Measurements from ENCODE around the gene CHCHD10.

CHCHD10 gene

GRCh38 chr22:23760056-23760455 lies 7.7 kb downstream of the CHCHD10 start:
- no peak for DNase-seq (ENCODE audit: extremely low read depth, low read depth)
- TF ChIP-seq CTCF (IDR thresholded peaks at IDR 0.05; ENCODE audit: low read depth, low read length): no peak

DNA sequence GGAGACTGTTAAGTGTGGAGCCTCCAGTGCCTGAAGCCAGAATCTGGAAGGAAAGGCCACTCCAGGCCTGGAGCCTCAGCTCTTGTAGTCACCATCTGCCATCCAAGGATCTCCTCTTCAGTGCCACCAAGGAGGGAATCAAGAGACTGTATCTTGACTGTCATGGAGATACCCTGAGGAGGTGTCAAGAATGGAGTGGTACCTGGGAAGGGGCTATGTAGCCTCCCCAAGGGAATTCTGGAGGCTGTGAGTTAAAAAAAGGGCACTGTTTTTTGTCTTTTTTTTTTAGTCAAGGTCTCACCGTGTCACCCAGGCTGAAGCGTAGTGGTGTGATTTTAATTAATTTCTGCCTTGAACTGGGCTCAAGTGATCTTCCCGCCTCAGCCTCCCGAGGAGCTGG lies 8.2 kb downstream of the CHCHD10 start:
- DNase-seq (ENCODE audit: extremely low read depth, low read depth): no peak
- TF ChIP-seq CTCF (IDR thresholded peaks at IDR 0.05; ENCODE audit: low read depth, low read length): no peak

GRCh38 chr22:23756891-23757290 lies 10.9 kb downstream of the CHCHD10 start:
- no peak for TF ChIP-seq CTCF (IDR thresholded peaks at IDR 0.05; ENCODE audit: low read depth, low read length)
- no peak for DNase-seq (ENCODE audit: extremely low read depth, low read depth)

DNA sequence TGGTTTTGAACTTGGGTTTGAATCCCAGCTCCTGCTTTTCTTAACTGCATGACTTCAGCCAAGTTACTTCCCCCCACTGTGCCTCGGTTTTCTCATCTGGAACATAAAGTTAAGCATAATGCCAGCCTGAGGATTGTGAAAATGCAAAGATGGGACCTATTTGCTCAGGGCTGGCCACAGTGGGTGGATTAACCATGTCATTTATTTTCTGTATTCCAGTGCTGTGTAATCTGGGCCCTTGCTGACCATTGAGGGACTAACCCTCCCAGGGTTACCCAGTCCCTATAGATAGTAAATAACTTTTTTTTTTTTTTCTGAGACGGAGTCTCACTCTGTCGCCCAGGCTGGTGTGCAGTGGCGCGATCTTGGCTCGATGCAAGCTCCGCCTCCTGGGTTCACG lies 12.1 kb downstream of the CHCHD10 start:
- no peak for DNase-seq (ENCODE audit: extremely low read depth, low read depth)
- TF ChIP-seq CTCF (IDR thresholded peaks at IDR 0.05; ENCODE audit: low read depth, low read length): no peak

GRCh38 chr22:23754980-23755636 lies 12.7 kb downstream of the CHCHD10 start:
- TF ChIP-seq CTCF (IDR thresholded peaks at IDR 0.05; ENCODE audit: low read depth, low read length): no peak
- no peak for DNase-seq (ENCODE audit: extremely low read depth, low read depth)

DNA sequence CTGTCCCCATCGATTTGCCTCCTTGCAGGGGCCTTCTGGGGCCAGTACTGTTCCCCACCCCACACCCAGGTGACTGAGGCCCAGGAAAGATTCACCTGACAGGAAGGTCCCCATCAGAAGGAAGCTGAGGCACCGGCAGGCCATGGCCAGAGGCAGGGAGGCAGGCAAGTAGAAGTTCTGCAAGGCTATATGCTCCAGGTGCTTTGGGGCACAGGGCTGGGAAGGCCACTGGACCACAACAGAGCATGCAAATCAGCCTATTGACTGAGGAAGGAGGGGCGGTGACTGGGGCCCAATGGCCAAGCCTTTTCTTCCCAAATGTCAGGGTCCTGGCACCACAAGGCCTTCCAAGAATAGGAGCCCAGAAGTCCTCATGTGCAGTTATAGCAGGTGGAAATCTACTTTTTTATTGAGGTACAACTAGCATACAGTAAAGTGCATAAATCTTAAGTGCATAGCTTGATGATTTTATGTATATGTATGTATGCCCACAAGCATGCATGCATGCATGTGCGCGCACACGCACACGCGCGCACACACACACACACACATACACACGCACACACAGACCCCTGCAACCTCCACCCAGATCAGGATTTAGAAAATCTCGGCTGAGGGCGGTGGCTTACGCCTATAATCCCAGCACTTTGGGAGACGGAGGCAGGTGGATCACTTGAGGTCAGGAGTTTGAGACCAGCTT lies 13.4 kb downstream of the CHCHD10 start, which contains the start of gene VPREB3:
Gene VPREB3 (minus strand): TSS at position 206 of the 700 bp plus-strand sequence. CDS start 62 bp downstream, at position 144.
- DNase-seq (ENCODE audit: extremely low read depth, low read depth): no peak

More for the DNA sequence above, 13.4 kb downstream of the CHCHD10 start, which contains the start of gene VPREB3:
- TF ChIP-seq CTCF (IDR thresholded peaks at IDR 0.05; ENCODE audit: low read depth, low read length): no peak

Measured in AG09319 (cell line).